HCT116 (cell line): ENCODE data around the gene APPBP2.

Source experiments
- ATF3 ChIP-seq: IDR thresholded peaks from 2 replicates; pipeline ENCODE4 v1.6.1; 2012
- CTCF ChIP-seq, 3 experiments: fragments of 200-600 bp in 1 of 3; sonication (generic) in 1 of 3; IDR thresholded peaks in 2 of 3; conservative IDR thresholded peaks in 1 of 3; 2 replicates each; pipeline ENCODE4 v1.5.1; 2012 to 2017; ENCODE audit warnings: low read depth in 2 of 3, low read length in 2 of 3, antibody characterized with exemption in 1 of 3, borderline replicate concordance in 1 of 3, control low read depth in 1 of 3, mild to moderate bottlenecking in 1 of 3, mixed read lengths in 1 of 3, mixed run types in 1 of 3, moderate library complexity in 1 of 3; ENCODE audit not compliant: insufficient read depth in 1 of 3
- EZH2 ChIP-seq: fragments of 200-600 bp; sonication (generic); IDR thresholded peaks from 2 replicates; pipeline ENCODE4 v1.6.1; 2017; ENCODE audit warnings: antibody characterized with exemption, mixed run types
- EZH2phosphoT487 ChIP-seq: fragments of 200-600 bp; IDR thresholded peaks from 2 replicates; pipeline ENCODE4 v1.6.1; 2018; ENCODE audit warnings: antibody characterized with exemption, borderline replicate concordance
- JUND ChIP-seq: IDR thresholded peaks from 2 replicates; pipeline ENCODE4 v1.6.1; 2012
- POLR2A ChIP-seq: IDR thresholded peaks from 2 replicates; pipeline ENCODE4 v1.7.0; 2011; ENCODE audit warnings: borderline replicate concordance; ENCODE audit not compliant: insufficient read depth, insufficient read length; ENCODE audit errors: extremely low read depth
- POLR2AphosphoS5 ChIP-seq: IDR thresholded peaks from 2 replicates; pipeline ENCODE4 v1.6.1; 2011; ENCODE audit warnings: mild to moderate bottlenecking, low read depth, low read length, moderate library complexity
- RAD21 ChIP-seq: IDR thresholded peaks from 2 replicates; pipeline ENCODE4 v1.6.1; 2012; ENCODE audit warnings: low read depth, mild to moderate bottlenecking
- REST ChIP-seq: IDR thresholded peaks from 2 replicates; pipeline ENCODE4 v1.6.1; 2012; ENCODE audit warnings: low read depth
- SP1 ChIP-seq: IDR thresholded peaks from 2 replicates; pipeline ENCODE4 v1.6.1; 2012; ENCODE audit warnings: low read depth
- YY1 ChIP-seq: IDR thresholded peaks from 2 replicates; pipeline ENCODE4 v1.6.1; 2011; ENCODE audit warnings: low read length, low read depth, moderate library complexity, mild to moderate bottlenecking; ENCODE audit not compliant: insufficient replicate concordance; ENCODE audit errors: extremely low read depth

GRCh38 chr17:60528828-60529227, 2.8 kb upstream of the APPBP2 start:
- TF ChIP-seq RAD21 = no peak
- no peak for TF ChIP-seq JUND
- TF ChIP-seq REST = no peak
- TF ChIP-seq CTCF (IDR thresholded peaks at IDR 0.05 in 2 of 3, conservative IDR thresholded peaks at IDR 0.05 in 1 of 3; ENCODE audit: borderline replicate concordance in 1 of 3, insufficient read depth in 1 of 3, low read depth in 2 of 3, low read length in 2 of 3) = no peak
- TF ChIP-seq SP1 = no peak
- no peak for TF ChIP-seq ATF3
- no peak for TF ChIP-seq POLR2AphosphoS5
- no peak for TF ChIP-seq EZH2phosphoT487
- no peak for TF ChIP-seq POLR2A
- no peak for TF ChIP-seq EZH2
- no peak for TF ChIP-seq YY1
